H1 (cell line): ENCODE data around the gene ZNF592. TPM values are rescaled to one million over a fixed set of nuclear protein-coding genes. Genes with fewer than 3 reads are reported as not detected.

Source experiments
- ASH2L ChIP-seq: fragments of 200-600, 300-600 bp; sonication (generic); IDR thresholded peaks from one replicate; pipeline ENCODE4 v1.7.1; 2017; ENCODE audit warnings: low read length
- BACH1 ChIP-seq: IDR thresholded peaks from 2 replicates; pipeline ENCODE4 v1.6.1; 2012; ENCODE audit warnings: low read length, improper control_type of control experiment
- CBX5 ChIP-seq: fragments of 300-800, 300-1000 bp; sonication (generic); IDR thresholded peaks from 2 replicates; pipeline ENCODE4 v1.7.1; 2016; ENCODE audit warnings: antibody characterized with exemption, low read length, low read depth
- CREB1 ChIP-seq: IDR thresholded peaks from 2 replicates; pipeline ENCODE4 v1.6.1; 2012; ENCODE audit warnings: inconsistent platforms
- EGR1 ChIP-seq: IDR thresholded peaks from 2 replicates; pipeline ENCODE4 v1.6.1; 2011; ENCODE audit warnings: low read depth, low read length, borderline replicate concordance
- KDM4A ChIP-seq: IDR thresholded peaks from one replicate; pipeline ENCODE4 v1.7.1; 2012; ENCODE audit warnings: low read depth, mild to moderate bottlenecking, moderate library complexity, low read length, inconsistent platforms; ENCODE audit not compliant: severe bottlenecking
- PHF8 ChIP-seq: fragments of 200-600 bp; sonication (generic); conservative IDR thresholded peaks from 2 replicates; pipeline ENCODE4 v1.7.1; 2012; ENCODE audit warnings: low read depth, mild to moderate bottlenecking, inconsistent platforms, low read length, moderate library complexity
- POLR2A ChIP-seq, 2 experiments: IDR thresholded peaks; 1 replicate in 1 of 2; 2 replicates in 1 of 2; pipeline ENCODE4 v1.6.1; 2011; ENCODE audit warnings: low read depth in 2 of 2, low read length in 2 of 2, mild to moderate bottlenecking in 2 of 2; ENCODE audit errors: control extremely low read depth in 1 of 2
- POLR2AphosphoS5 ChIP-seq: IDR thresholded peaks from 2 replicates; pipeline ENCODE4 v1.6.1; 2011; ENCODE audit warnings: low read depth, low read length
- RAD21 ChIP-seq, 2 experiments: IDR thresholded peaks in 1 of 2; conservative IDR thresholded peaks in 1 of 2; 2 replicates each; pipeline ENCODE4 v1.6.1; 2011; ENCODE audit warnings: low read depth in 2 of 2, low read length in 2 of 2, improper control_type of control experiment in 1 of 2, inconsistent platforms in 1 of 2, mild to moderate bottlenecking in 1 of 2, moderate library complexity in 1 of 2
- SIN3A ChIP-seq, 2 experiments: IDR thresholded peaks in 1 of 2; conservative IDR thresholded peaks in 1 of 2; 2 replicates each; pipeline ENCODE4 v1.6.1; 2011 to 2012; ENCODE audit warnings: low read length in 2 of 2, improper control_type of control experiment in 1 of 2, low read depth in 1 of 2, mild to moderate bottlenecking in 1 of 2
- SP2 ChIP-seq: IDR thresholded peaks from 2 replicates; pipeline ENCODE4 v1.6.1; 2012; ENCODE audit warnings: mild to moderate bottlenecking, low read length, inconsistent platforms
- SRF ChIP-seq: IDR thresholded peaks from 2 replicates; pipeline ENCODE4 v1.6.1; 2011; ENCODE audit warnings: mild to moderate bottlenecking, low read depth, low read length, moderate library complexity
- TAF1 ChIP-seq: IDR thresholded peaks from 2 replicates; pipeline ENCODE4 v1.6.1; 2011; ENCODE audit warnings: mild to moderate bottlenecking, low read depth, low read length
- polyA plus RNA-seq, 7 experiments: library from polyadenylated mRNA; depleted of rRNA in 3 of 7; stranded (reverse) in 5 of 7; unstranded in 2 of 7; fragments of >200 nt in 5 of 7; fragments of 200-250 nt in 2 of 7; gene quantifications; 1 replicate in 5 of 7; 2 replicates in 1 of 7; 4 replicates in 1 of 7; pipeline versions ENCODE4 v1.2.1 to v1.2.3, GENCODE V29; 2011 to 2013; ENCODE audit warnings: missing spikeins in 2 of 7, mixed read lengths in 2 of 7
- total RNA-seq: library from RNA; stranded (reverse); fragmentation: NEBNext Ultra II Directional; extraction: Animal tissue kit (Norgen Biotek cat#: 25700); gene quantifications from 2 replicates; pipeline ENCODE4 v1.2.1, GENCODE V29; 2021

ZNF592 gene
- total and polyA plus RNA-seq, 2 of the 8 experiments (the other 6 are each of a cell fraction or from before 2014, with no cell fraction given): 14.2 to 33.0 TPM

DNA sequence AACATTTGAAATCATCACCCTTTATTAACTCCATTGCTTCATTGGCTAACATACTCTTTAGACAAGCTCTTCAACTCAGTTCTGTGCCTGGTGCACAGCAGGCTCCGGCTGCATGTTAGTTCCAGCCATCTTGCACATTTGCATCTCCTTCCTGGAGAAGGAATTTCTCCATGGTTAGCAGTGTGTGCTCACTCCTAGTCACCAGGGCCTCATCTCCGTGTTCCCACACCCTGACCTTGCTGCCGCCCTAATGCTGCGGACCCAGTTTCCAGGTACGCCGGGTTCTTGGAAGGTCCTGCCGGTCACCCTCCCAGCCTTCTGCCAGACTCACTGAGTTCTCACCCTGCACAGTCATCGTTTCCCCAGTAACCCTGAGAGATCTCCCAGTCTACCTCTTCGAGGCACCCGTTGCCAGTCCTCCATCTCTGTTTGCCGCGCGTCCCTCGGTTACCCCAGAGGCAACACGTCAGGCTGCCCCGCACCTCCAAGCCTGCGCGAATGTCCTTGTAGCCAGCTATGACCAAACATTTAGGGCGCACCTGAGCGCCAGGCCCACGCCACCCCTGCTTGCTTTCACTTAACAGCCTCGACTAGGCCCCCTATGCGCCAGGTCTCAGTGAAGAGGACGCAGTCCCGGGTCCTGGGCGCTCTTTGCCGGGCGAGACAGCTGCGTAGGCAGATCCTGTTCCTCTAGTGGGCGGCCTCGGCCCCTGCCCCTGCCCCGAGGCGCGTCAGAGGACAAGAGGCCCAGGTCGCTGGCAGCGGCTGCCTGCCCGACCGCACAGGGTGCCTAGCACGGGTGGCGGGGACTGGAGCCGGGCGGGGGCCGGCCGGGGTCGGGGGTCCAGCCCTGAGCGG, 747 bp upstream of the ZNF592 start (continued):
- no peak for TF ChIP-seq SP2
- TF ChIP-seq POLR2AphosphoS5: peak; percentile 62; the same call in 1 of the 2 replicates
- peak in 1 of 2 experiments; percentile 35; a peak in 1 of 4 replicates for TF ChIP-seq SIN3A (conservative IDR thresholded peaks at IDR 0.05 in 1 of 2, IDR thresholded peaks at IDR 0.05 in 1 of 2; ENCODE audit: low read depth in 1 of 2, low read length in 2 of 2)
- peak in 1 of 2 experiments; percentile 68; a peak in 1 of 3 replicates for TF ChIP-seq POLR2A (IDR thresholded peaks at IDR 0.05; ENCODE audit: control extremely low read depth in 1 of 2, low read depth in 2 of 2, low read length in 2 of 2)
- TF ChIP-seq KDM4A: peak; percentile 38
- TF ChIP-seq CREB1: peak; percentile 55
- 0 out of 4 replicates have a peak, but pooled peaks of 1 of the 2 experiments have one; percentile 14 for TF ChIP-seq RAD21 (IDR thresholded peaks at IDR 0.05 in 1 of 2, conservative IDR thresholded peaks at IDR 0.05 in 1 of 2; ENCODE audit: low read depth in 2 of 2, low read length in 2 of 2)
- no peak for TF ChIP-seq CBX5
- TF ChIP-seq ASH2L: peak; percentile 70
- TF ChIP-seq PHF8: peak; percentile 43; the same call in 1 of the 2 replicates
- TF ChIP-seq BACH1: no peak
- TF ChIP-seq SRF: no peak
- TF ChIP-seq EGR1: no peak
- TF ChIP-seq TAF1: 0 out of 2 replicates have a peak, but pooled peaks have one; percentile 32
